Measurements from ENCODE around the gene ACP3.

The ACP3 gene

GRCh38 chr3:132350814-132351213 lies 33.6 kb downstream of the ACP3 start:
- no peak for TF ChIP-seq CTCF (IDR thresholded peaks at IDR 0.05; ENCODE audit: extremely low read depth, missing control alignments)
- no peak for DNase-seq (ENCODE audit: low spot score)

- no peak for DNase-seq (ENCODE audit: low spot score)
Measured at GRCh38 chr3:132351222-132351806, 34.1 kb downstream of the ACP3 start.

GRCh38 chr3:132352556-132353143 lies 35.4 kb downstream of the ACP3 start:
- peak; percentile 70 for DNase-seq (ENCODE audit: low spot score)
- TF ChIP-seq CTCF (IDR thresholded peaks at IDR 0.05; ENCODE audit: extremely low read depth, missing control alignments): peak; percentile 77

More at GRCh38 chr3:132351222-132351806, 34.1 kb downstream of the ACP3 start:
- TF ChIP-seq CTCF (IDR thresholded peaks at IDR 0.05; ENCODE audit: extremely low read depth, missing control alignments): no peak

- TF ChIP-seq CTCF (IDR thresholded peaks at IDR 0.05; ENCODE audit: extremely low read depth, missing control alignments): no peak
- DNase-seq (ENCODE audit: low spot score): no peak
Measured at GRCh38 chr3:132354916-132355702, 37.9 kb downstream of the ACP3 start.

- TF ChIP-seq CTCF (IDR thresholded peaks at IDR 0.05; ENCODE audit: extremely low read depth, missing control alignments): no peak
- no peak for DNase-seq (ENCODE audit: low spot score)
Measured at GRCh38 chr3:132356568-132356967, 39.4 kb downstream of the ACP3 start.

- no peak for DNase-seq (ENCODE audit: low spot score)
- no peak for TF ChIP-seq CTCF (IDR thresholded peaks at IDR 0.05; ENCODE audit: extremely low read depth, missing control alignments)
Measured at GRCh38 chr3:132360717-132361116, 43.5 kb downstream of the ACP3 start.

- no peak for DNase-seq (ENCODE audit: low spot score)
- no peak for TF ChIP-seq CTCF (IDR thresholded peaks at IDR 0.05; ENCODE audit: extremely low read depth, missing control alignments)
Measured at GRCh38 chr3:132362329-132362728, 45.1 kb downstream of the ACP3 start.

Measured in GM20000 (cell line).